Right lobe of liver (tissue), 6 donors: ENCODE data around the gene ZNF860. TPM values are rescaled to one million over a fixed set of nuclear protein-coding genes. Genes with fewer than 3 reads are reported as not detected.
"Not testable (repeated sequence)": the region's sequence is repeated elsewhere in the genome, so short reads cannot be mapped to it uniquely, and the experiment has no call there.

Source experiments
- ATAC-seq, 4 donors: fragments of 200-7000 bp; cut with Tn5 transposase; one replicate each; pipeline ENCODE4 v1.9.1; 2020; ENCODE audit warnings: mild to moderate bottlenecking in 4 of 4, moderate library complexity in 4 of 4
- DNase-seq, 3 donors: peaks; one replicate each; pipeline ENCODE4 v3.0.0-alpha.2; 2020
- H3K27ac ChIP-seq, 3 donors: fragments of 200-600 bp; one replicate each; pipeline ENCODE4 v1.8.0; 2022
- H3K27me3 ChIP-seq, 2 donors: fragments of 200-600 bp; one replicate each; pipeline ENCODE4 v1.8.0; 2022
- H3K36me3 ChIP-seq, 4 donors: fragments of 200-600 bp; sonication (generic) in 1 of 4; one replicate each; pipeline versions ENCODE4 v1.5.1 to v1.8.0; 2017 to 2022; ENCODE audit warnings: control low read depth in 1 of 4
- H3K4me1 ChIP-seq, 4 donors: fragments of 200-600 bp; sonication (generic) in 1 of 4; one replicate each; pipeline versions ENCODE4 v1.5.1 to v1.8.0; 2017 to 2022; ENCODE audit warnings: control low read depth in 1 of 4
- H3K4me3 ChIP-seq, 3 donors: fragments of 200-600 bp; one replicate each; pipeline ENCODE4 v1.8.0; 2022
- H3K9me3 ChIP-seq, 4 donors: fragments of 200-600 bp; sonication (generic) in 1 of 4; one replicate each; pipeline versions ENCODE4 v1.5.1 to v1.8.0; 2017 to 2022; ENCODE audit warnings: control low read depth in 1 of 4
- CTCF ChIP-seq, 4 donors: fragments of 200-600 bp in 3 of 4; fragments of 450-650 bp in 1 of 4; IDR thresholded peaks; one replicate each; pipeline versions ENCODE4 v1.5.1 to v1.8.0; 2016 to 2022; ENCODE audit warnings: antibody characterized with exemption in 4 of 4, mild to moderate bottlenecking in 2 of 4
- POLR2A ChIP-seq: fragments of 450-650 bp; IDR thresholded peaks from one replicate; pipeline ENCODE4 v1.6.1; 2017; ENCODE audit warnings: antibody characterized with exemption, mild to moderate bottlenecking
- WGBS: methylation state at CpG from one replicate; pipeline ENCODE4 v1.1.6; 2018; ENCODE audit warnings: low coverage, low lambda C conversion rate; ENCODE audit not compliant: insufficient coverage; ENCODE audit errors: missing lambda C conversion rate; 5-methylcytosine and 5-hydroxymethylcytosine counted together
- intact Hi-C, 2 donors: fragments of 100-400 bp; cut with DNase I; formaldehyde crosslinking; loops; one replicate each; pipeline versions ENCODE4 v1.11.2 to v1.14.1; 2022
- total RNA-seq, 6 experiments: library from RNA; depleted of rRNA in 2 of 6; stranded (reverse); fragments of >200 nt in 2 of 6; fragmentation: NEBNext Ultra II Directional in 3 of 6; extraction: Animal tissue kit (Norgen Biotek cat#: 25700) in 3 of 6; gene quantifications; one replicate each; pipeline versions ENCODE4 v1.1.0 to v1.2.4, GENCODE V29; 2016 to 2023
- donor health status: DM: no; HTN: yes; CAD: no.
- donor health status: DM: no; HTN: no; CAD: no.
- donor health status: DM: no; HTN: no; CAD: no.
- donor health status: DM: no; HTN: yes; CAD: no.
- donor health status: DM: no; HTN: yes; CAD: no.

The ZNF860 gene
- total RNA-seq, 6 experiments from 2014 or later: 0.06 to 0.39 (median 0.13) TPM; not detected in 1

- WGBS: 68% methylated on average over 4 of the region's 5 CpGs
- no peak for DNase-seq
- no peak overlapping the region for H3K27ac ChIP-seq
- no peaks in the 10 kb centered on the region for H3K27me3 ChIP-seq
- no peak for TF ChIP-seq CTCF (IDR thresholded peaks at IDR 0.05)
- TF ChIP-seq POLR2A: no peak
- H3K4me3 ChIP-seq: no peak overlapping the region
- H3K9me3 ChIP-seq: no peaks in the 10 kb centered on the region
- H3K4me1 ChIP-seq: no peaks in the 10 kb centered on the region
- no peaks in the 10 kb centered on the region for H3K36me3 ChIP-seq
- intact Hi-C loops: no loop called here
- no peak for ATAC-seq
Observed at GRCh38 chr3:32004113-32004765, 22.7 kb downstream of the ZNF860 start.

- intact Hi-C loops: no loop called here
- no peak for ATAC-seq
Observed at GRCh38 chr3:32009101-32009500, 27.6 kb downstream of the ZNF860 start.

GRCh38 chr3:32009957-32010356, 28.4 kb downstream of the ZNF860 start:
- 53% methylated on average over 2 of the region's 2 CpGs for WGBS

More at GRCh38 chr3:32009101-32009500, 27.6 kb downstream of the ZNF860 start:
- no peaks in the 10 kb centered on the region for H3K36me3 ChIP-seq
- no peak for DNase-seq
- no peak for TF ChIP-seq POLR2A
- TF ChIP-seq CTCF (IDR thresholded peaks at IDR 0.05): no peak
- H3K4me3 ChIP-seq: no peak overlapping the region
- 70% methylated on average over 2 of the region's 2 CpGs for WGBS
- no peaks in the 10 kb centered on the region for H3K9me3 ChIP-seq
- no peaks in the 10 kb centered on the region for H3K4me1 ChIP-seq
- H3K27ac ChIP-seq: no peak overlapping the region
- H3K27me3 ChIP-seq: no peaks in the 10 kb centered on the region

GRCh38 chr3:32010699-32011098, 29.1 kb downstream of the ZNF860 start:
- H3K27me3 ChIP-seq, H3K4me3 ChIP-seq, H3K4me1 ChIP-seq, H3K36me3 ChIP-seq, DNase-seq, H3K9me3 ChIP-seq, intact Hi-C loops, ATAC-seq, H3K27ac ChIP-seq: not testable (repeated sequence)
- WGBS: 100% methylated on average over 2 of the region's 7 CpGs

More at GRCh38 chr3:32009957-32010356, 28.4 kb downstream of the ZNF860 start:
- Histone ChIP-seq H3K27me3 (no peaks in the 10 kb centered on the region), H3K27ac (no peak overlapping the region), H3K4me3 (no peak overlapping the region), H3K4me1 (no peaks in the 10 kb centered on the region), H3K36me3 (no peaks in the 10 kb centered on the region), H3K9me3 (no peaks in the 10 kb centered on the region)
- ATAC-seq (no peak), DNase-seq (no peak)
- TF ChIP-seq CTCF (IDR thresholded peaks at IDR 0.05): no peak
- TF ChIP-seq POLR2A: no peak
- intact Hi-C loops: no loop called here

- H3K4me1 ChIP-seq, ATAC-seq, H3K36me3 ChIP-seq, DNase-seq, H3K4me3 ChIP-seq, H3K27ac ChIP-seq, intact Hi-C loops, H3K27me3 ChIP-seq, H3K9me3 ChIP-seq: not testable (repeated sequence)
- 67% methylated on average over 3 of the region's 3 CpGs for WGBS
Observed at GRCh38 chr3:32015638-32016037, 34.1 kb downstream of the ZNF860 start.
